Suprapubic skin (tissue), 4 donors: Measurements from ENCODE around the gene OLFML2A. TPM values are rescaled to one million over a fixed set of nuclear protein-coding genes. Genes with fewer than 3 reads are reported as not detected.

Experiments
- DNase-seq, 2 donors: peaks; one replicate each; pipeline ENCODE4 v3.0.0-alpha.2; 2019; ENCODE audit warnings: low spot score in 2 of 2
- H3K27ac ChIP-seq: fragments of 200-600 bp; sonication (generic); one replicate; pipeline ENCODE4 v1.5.1; 2019
- H3K27me3 ChIP-seq: fragments of 200-600 bp; sonication (generic); one replicate; pipeline ENCODE4 v1.5.1; 2019
- H3K36me3 ChIP-seq: fragments of 200-600 bp; sonication (generic); one replicate; pipeline ENCODE4 v1.5.1; 2019
- H3K4me1 ChIP-seq: fragments of 200-600 bp; sonication (generic); one replicate; pipeline ENCODE4 v1.5.1; 2019
- H3K4me3 ChIP-seq: fragments of 200-600 bp; sonication (generic); one replicate; pipeline ENCODE4 v1.5.1; 2019; ENCODE audit warnings: mild to moderate bottlenecking
- H3K9me3 ChIP-seq: fragments of 200-600 bp; sonication (generic); one replicate; pipeline ENCODE4 v1.5.1; 2019
- EP300 ChIP-seq: sonication (generic); formaldehyde crosslinking; IDR thresholded peaks from one replicate; pipeline ENCODE4 v1.6.1; 2017; ENCODE audit warnings: antibody characterized with exemption
- POLR2A ChIP-seq, 2 donors: fragments of 450-650 bp; IDR thresholded peaks; one replicate each; pipeline ENCODE4 v1.6.1; 2017; ENCODE audit warnings: antibody characterized with exemption in 2 of 2, mild to moderate bottlenecking in 2 of 2, moderate library complexity in 2 of 2
- POLR2AphosphoS5 ChIP-seq, 3 donors: sonication (generic); formaldehyde crosslinking; IDR thresholded peaks; one replicate each; pipeline ENCODE4 v1.6.1; 2017; ENCODE audit warnings: antibody characterized with exemption in 3 of 3
- WGBS: methylation state at CpG from one replicate; pipeline ENCODE4 v1.1.5; 2018; 5-methylcytosine and 5-hydroxymethylcytosine counted together
- total RNA-seq, 4 donors: library from RNA; depleted of rRNA; stranded (reverse); fragments of >200 nt; gene quantifications; one replicate each; pipeline ENCODE4 v1.1.0, GENCODE V29; 2016
- TF ChIP-seq, protein P1 (sequence below), 2 donors: fragments of 200-600 bp in 1 of 2; fragments of 450-650 bp in 1 of 2; sonication (generic) in 1 of 2; IDR thresholded peaks; one replicate each; pipeline ENCODE4 v1.5.1; 2016 to 2019; ENCODE audit warnings: antibody characterized with exemption in 2 of 2, mild to moderate bottlenecking in 1 of 2, moderate library complexity in 1 of 2

OLFML2A gene
- total RNA-seq, 4 donors from 2014 or later: 14.6 to 36.8 (median 18.9) TPM

DNA sequence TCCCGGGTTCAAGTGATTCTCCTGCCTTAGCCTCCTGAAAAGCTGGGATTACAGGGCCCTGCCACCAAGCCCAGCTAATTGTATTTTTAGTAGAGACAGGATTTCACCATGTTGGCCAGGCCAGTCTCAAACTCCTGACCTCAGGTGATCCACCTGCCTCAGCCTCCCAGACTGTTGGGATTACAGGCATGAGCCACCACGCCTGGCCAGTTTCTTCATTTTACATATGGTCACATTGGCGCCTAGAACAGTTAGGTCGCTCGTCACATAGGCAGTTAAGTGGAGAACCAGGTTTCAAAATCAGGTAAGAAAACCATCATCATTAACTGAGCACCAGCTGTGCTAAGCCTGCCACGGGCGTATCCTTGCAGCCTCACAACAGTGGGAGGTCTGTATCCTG is 36.1 kb downstream of the OLFML2A start:
- H3K27ac ChIP-seq: no peak overlapping the region
- no peak overlapping the region for H3K4me3 ChIP-seq
- H3K27me3 ChIP-seq: no peaks in the 10 kb centered on the region
- peaks cover 38% of the 10 kb centered on the region for H3K4me1 ChIP-seq
- no peaks in the 10 kb centered on the region for H3K9me3 ChIP-seq
- DNase-seq: no peak
- whole genome bisulfite sequencing: 74% methylated on average over 7 of the region's 7 CpGs
- peaks cover 13% of the 10 kb centered on the region for H3K36me3 ChIP-seq
- TF ChIP-seq POLR2A (IDR thresholded peaks at IDR 0.05) (no peak), EP300 (no peak), POLR2AphosphoS5 (IDR thresholded peaks at IDR 0.05) (no peak)
- TF ChIP-seq, protein P1, sequence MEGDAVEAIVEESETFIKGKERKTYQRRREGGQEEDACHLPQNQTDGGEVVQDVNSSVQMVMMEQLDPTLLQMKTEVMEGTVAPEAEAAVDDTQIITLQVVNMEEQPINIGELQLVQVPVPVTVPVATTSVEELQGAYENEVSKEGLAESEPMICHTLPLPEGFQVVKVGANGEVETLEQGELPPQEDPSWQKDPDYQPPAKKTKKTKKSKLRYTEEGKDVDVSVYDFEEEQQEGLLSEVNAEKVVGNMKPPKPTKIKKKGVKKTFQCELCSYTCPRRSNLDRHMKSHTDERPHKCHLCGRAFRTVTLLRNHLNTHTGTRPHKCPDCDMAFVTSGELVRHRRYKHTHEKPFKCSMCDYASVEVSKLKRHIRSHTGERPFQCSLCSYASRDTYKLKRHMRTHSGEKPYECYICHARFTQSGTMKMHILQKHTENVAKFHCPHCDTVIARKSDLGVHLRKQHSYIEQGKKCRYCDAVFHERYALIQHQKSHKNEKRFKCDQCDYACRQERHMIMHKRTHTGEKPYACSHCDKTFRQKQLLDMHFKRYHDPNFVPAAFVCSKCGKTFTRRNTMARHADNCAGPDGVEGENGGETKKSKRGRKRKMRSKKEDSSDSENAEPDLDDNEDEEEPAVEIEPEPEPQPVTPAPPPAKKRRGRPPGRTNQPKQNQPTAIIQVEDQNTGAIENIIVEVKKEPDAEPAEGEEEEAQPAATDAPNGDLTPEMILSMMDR (IDR thresholded peaks at IDR 0.05): no peak

DNA sequence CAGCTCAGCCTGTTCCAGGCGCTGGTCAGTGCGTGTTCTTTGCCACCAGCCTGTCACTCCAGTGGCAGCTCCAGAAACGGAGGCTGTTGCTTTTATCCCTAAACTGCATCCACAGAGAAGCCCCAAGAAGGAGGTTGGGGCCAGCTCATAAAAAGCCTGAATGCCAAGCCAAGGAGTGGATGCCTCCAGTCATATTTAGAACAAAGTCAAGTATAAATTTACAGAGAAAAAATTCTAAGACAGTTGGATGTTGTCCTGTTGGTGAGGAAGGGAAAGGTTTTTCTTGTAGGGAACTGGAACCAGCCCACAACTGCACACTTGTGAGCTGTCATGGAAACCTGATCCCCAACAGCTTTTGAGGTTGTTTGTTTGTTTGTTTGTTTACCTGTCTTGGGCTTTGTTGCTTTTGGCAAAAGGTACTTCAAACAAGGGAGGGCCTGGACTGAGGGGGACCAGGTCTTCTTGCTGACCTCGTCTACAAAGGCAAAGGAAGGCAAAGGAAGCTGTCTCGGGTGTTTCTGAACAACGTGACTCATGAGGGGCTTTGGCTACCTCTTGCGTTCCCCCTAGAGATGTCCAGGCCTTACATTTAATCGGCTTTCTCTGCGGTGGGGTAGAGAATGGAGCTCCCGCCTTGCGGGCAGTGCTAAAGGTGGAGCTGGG is 36.7 kb downstream of the OLFML2A start:
- H3K4me1 ChIP-seq: peaks cover 43% of the 10 kb centered on the region
- no peak overlapping the region for H3K4me3 ChIP-seq

DNA sequence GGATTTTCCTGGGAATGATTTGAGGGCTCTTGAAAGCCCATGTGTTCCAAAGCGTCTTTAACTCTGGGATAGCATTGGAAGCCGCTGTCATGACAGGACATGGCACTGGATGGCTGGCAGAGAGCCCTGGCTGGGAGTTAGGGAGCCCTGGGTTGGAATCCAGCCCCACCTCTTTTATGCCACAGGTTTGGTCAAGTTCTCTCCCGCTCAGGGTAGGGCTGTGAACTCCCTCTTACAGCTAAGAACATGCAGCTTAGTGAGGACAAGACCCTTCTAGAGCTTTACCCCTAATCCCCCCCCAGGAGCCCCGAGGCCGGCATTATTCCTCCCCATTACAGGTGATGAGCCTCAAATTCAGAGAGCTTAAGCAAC is 37.2 kb downstream of the OLFML2A start:
- WGBS: 53% methylated on average over 4 of the region's 5 CpGs
- no peaks in the 10 kb centered on the region for H3K27me3 ChIP-seq
- DNase-seq: no peak
- H3K4me1 ChIP-seq: peaks cover 47% of the 10 kb centered on the region
- H3K36me3 ChIP-seq: peaks cover 11% of the 10 kb centered on the region
- TF ChIP-seq, protein P1 (IDR thresholded peaks at IDR 0.05): no peak
- TF ChIP-seq POLR2A (IDR thresholded peaks at IDR 0.05) (no peak), EP300 (no peak), POLR2AphosphoS5 (IDR thresholded peaks at IDR 0.05) (no peak)
- H3K27ac ChIP-seq: peak overlapping the region; percentile 40
- no peak overlapping the region for H3K4me3 ChIP-seq
- no peaks in the 10 kb centered on the region for H3K9me3 ChIP-seq

More for the DNA sequence above, 36.7 kb downstream of the OLFML2A start:
- WGBS: 72% methylated on average over 11 of the region's 11 CpGs
- no peaks in the 10 kb centered on the region for H3K9me3 ChIP-seq
- TF ChIP-seq POLR2AphosphoS5 (IDR thresholded peaks at IDR 0.05) (no peak), EP300 (no peak), POLR2A (IDR thresholded peaks at IDR 0.05) (no peak)
- TF ChIP-seq, protein P1 (IDR thresholded peaks at IDR 0.05): no peak
- peak overlapping the region; percentile 40 for H3K27ac ChIP-seq
- no peak for DNase-seq
- peaks cover 13% of the 10 kb centered on the region for H3K36me3 ChIP-seq
- H3K27me3 ChIP-seq: no peaks in the 10 kb centered on the region

DNA sequence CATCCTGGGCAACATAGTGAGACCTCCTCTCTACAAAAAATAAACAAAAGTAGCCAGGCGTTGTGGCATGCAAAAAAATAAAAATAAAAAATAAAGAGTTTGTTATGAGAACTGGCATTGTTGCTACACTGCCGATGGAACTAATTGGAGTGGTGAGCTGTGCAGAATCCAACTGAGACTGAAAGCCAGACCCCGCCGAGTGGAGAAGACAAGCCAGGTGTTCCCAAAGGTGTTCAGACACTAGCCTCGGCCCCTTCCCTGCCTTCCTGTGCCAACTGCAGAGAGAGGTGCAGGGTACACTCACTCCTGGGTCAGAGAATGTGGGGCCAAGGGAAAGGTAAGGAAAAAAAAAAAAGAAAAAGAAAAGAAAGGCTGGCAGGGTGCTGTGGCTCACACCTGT is 38.7 kb downstream of the OLFML2A start:
- H3K27me3 ChIP-seq: no peaks in the 10 kb centered on the region
- DNase-seq: no peak
- no peak overlapping the region for H3K4me3 ChIP-seq
- H3K36me3 ChIP-seq: no peaks in the 10 kb centered on the region
- H3K4me1 ChIP-seq: peaks cover 54% of the 10 kb centered on the region
- no peaks in the 10 kb centered on the region for H3K9me3 ChIP-seq
- TF ChIP-seq EP300 (no peak), POLR2A (IDR thresholded peaks at IDR 0.05) (no peak)
- 71% methylated on average over 5 of the region's 5 CpGs for WGBS
- no peak overlapping the region for H3K27ac ChIP-seq

DNA sequence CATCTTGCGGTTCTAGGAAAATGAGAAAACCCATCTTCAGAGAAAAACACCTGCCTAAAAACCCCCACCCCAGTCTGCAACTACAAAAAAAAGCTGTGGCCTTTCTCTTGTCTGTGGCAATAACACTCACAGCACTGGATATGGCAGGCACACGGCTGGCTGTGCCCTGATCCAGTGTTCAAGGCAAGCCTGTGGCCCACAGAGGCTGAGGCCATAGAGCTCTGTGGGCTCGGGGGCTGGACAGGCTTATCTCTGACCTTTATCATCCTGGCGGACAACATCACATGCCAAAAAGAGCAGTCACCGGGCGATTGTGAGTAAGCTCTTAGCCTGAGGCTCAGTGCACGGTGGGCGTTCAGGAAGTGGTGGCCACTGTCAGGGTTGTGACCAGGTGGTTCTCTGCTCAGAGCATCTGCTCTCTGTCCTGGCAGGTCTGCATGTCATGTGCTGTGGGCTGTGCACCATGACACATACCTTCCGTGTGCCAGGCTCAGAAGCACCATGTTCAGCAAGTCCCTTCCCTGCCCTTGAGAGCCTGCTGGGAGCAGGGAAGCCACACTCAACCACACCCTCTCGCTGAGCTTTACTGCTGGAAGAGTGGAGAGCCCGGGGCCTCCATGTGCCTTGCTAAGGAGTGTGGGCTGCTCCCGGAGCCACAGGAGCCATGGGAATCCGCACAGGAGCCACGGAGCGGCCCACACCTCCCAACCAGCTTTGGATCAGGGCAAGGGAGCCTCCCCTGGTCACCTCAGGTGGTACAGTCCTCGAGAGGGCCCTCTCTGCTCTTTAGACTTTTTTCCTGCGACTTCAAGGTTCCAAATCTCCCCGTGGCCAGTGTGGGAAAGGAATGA is 41.7 kb downstream of the OLFML2A start:
- TF ChIP-seq EP300 (no peak), POLR2AphosphoS5 (IDR thresholded peaks at IDR 0.05) (peak in 1 of 3 donors; percentile 14)
- DNase-seq: no peak
- Histone ChIP-seq H3K4me3 (peak overlapping the region; percentile 6), H3K36me3 (no peaks in the 10 kb centered on the region), H3K4me1 (peaks cover 39% of the 10 kb centered on the region), H3K27me3 (no peaks in the 10 kb centered on the region), H3K9me3 (no peaks in the 10 kb centered on the region), H3K27ac (peak overlapping the region; percentile 81)
- 62% methylated on average over 6 of the region's 18 CpGs for WGBS
